NCI-H524 treated with DMSO at 0.1 percent for 48 hours (cell line): ENCODE results near the gene SPACDR.
A peak's percentile ranks its signal among the peaks of the same experiment; 100 is the strongest.
"Not testable (repeated sequence)": the region's sequence is repeated elsewhere in the genome, so short reads cannot be mapped to it uniquely, and the experiment has no call there.

Experiments
- DNase-seq: peaks from one replicate; lab custom pipeline; 2025; lab: John Stamatoyannopoulos, UW

Gene SPACDR

GRCh38 chr7:100464210-100464660, at the start of gene SPACDR:
SPACDR (minus strand) TSS chr7:100464260; CDS start chr7:100464025, 235 bp downstream.
- no peak for DNase-seq

- DNase-seq: no peak
Measured at GRCh38 chr7:100513212-100513810, 49.3 kb upstream of the SPACDR start.

GRCh38 chr7:100510437-100511239, 46.6 kb upstream of the SPACDR start:
- no peak for DNase-seq

- DNase-seq: no peak
Measured at GRCh38 chr7:100509231-100509630, 45.2 kb upstream of the SPACDR start.

- DNase-seq: no peak
Measured at GRCh38 chr7:100506356-100506923, 42.4 kb upstream of the SPACDR start.

- DNase-seq: no peak
Measured at GRCh38 chr7:100504887-100505611, 41.0 kb upstream of the SPACDR start.

GRCh38 chr7:100504031-100504430, 40.0 kb upstream of the SPACDR start:
- not testable (repeated sequence) for DNase-seq

- DNase-seq: not testable (repeated sequence)
Measured at GRCh38 chr7:100500743-100501142, 36.7 kb upstream of the SPACDR start.

GRCh38 chr7:100496509-100496908, 32.4 kb upstream of the SPACDR start:
- DNase-seq: no peak

- no peak for DNase-seq
Measured at GRCh38 chr7:100493476-100494264, 29.6 kb upstream of the SPACDR start.

GRCh38 chr7:100492738-100493475, 28.8 kb upstream of the SPACDR start:
- no peak for DNase-seq

- no peak for DNase-seq
Measured at GRCh38 chr7:100491192-100491578, 27.1 kb upstream of the SPACDR start.

- no peak for DNase-seq
Measured at GRCh38 chr7:100490483-100491191, 26.6 kb upstream of the SPACDR start.

GRCh38 chr7:100489824-100490223, 25.8 kb upstream of the SPACDR start:
- peak; percentile 80 for DNase-seq

- no peak for DNase-seq
Measured at GRCh38 chr7:100489121-100489520, 25.1 kb upstream of the SPACDR start.

GRCh38 chr7:100488333-100489095, 24.5 kb upstream of the SPACDR start:
- no peak for DNase-seq

- DNase-seq: no peak
Measured at GRCh38 chr7:100486753-100487446, 22.8 kb upstream of the SPACDR start.

- DNase-seq: no peak
Measured at GRCh38 chr7:100486111-100486636, 22.1 kb upstream of the SPACDR start.

- DNase-seq: no peak
Measured at GRCh38 chr7:100485471-100485876, 21.4 kb upstream of the SPACDR start.
